ENCODE data around the gene TRIL. TPM values are rescaled to one million over a fixed set of nuclear protein-coding genes. Genes with fewer than 3 reads are reported as not detected.

The TRIL gene
- total and polyA plus RNA-seq, 2 donors (not counting 1 experiment from before 2014, with no cell fraction given): not detected

- H3K4me1 Mint-ChIP-seq: no peaks in the 10 kb centered on the region
- no peak overlapping the region for H3K4me3 Mint-ChIP-seq
- H3K9ac ChIP-seq (ENCODE audit: low read length): no peak overlapping the region
- POLR2A ChIA-PET: no interaction called here
- H3K27me3 ChIP-seq (replicated peaks in 1 of 4; ENCODE audit: control extremely low read depth in 1 of 4, control insufficient read depth in 3 of 4, insufficient read depth in 4 of 4, low read length in 3 of 4): peaks cover 0 to 4% (median 1%) of the 10 kb centered on the region in 4 experiments
- no peak overlapping the region for H3K27ac ChIP-seq (ENCODE audit: low read length in 2 of 2)
- H3K9me3 Mint-ChIP-seq (ENCODE audit: insufficient read depth): no peaks in the 10 kb centered on the region
- H3K4me3 ChIP-seq (ENCODE audit: control extremely low read depth in 1 of 5, extremely low read depth in 1 of 5, insufficient read depth in 1 of 5, low read depth in 2 of 5, low read length in 4 of 5): no peak overlapping the region
- no peaks in the 10 kb centered on the region for H4K20me1 ChIP-seq (ENCODE audit: control insufficient read depth, insufficient read depth, low read length, poor library complexity, severe bottlenecking)
- no peak for ATAC-seq (ENCODE audit: low read depth)
- DNase-seq: no peak
- TF ChIP-seq EZH2 (IDR thresholded peaks at IDR 0.05; ENCODE audit: borderline replicate concordance, insufficient read depth, low read depth, low read length, poor library complexity, severe bottlenecking) (no peak), CTCF (IDR thresholded peaks at IDR 0.05) (no peak)
- H3K79me2 ChIP-seq (ENCODE audit: control insufficient read depth, insufficient read depth, low read length): no peaks in the 10 kb centered on the region
- no peak overlapping the region for H3K27ac Mint-ChIP-seq
- CTCF ChIA-PET: no interaction called here
- H3K27me3 Mint-ChIP-seq: peaks cover 15% of the 10 kb centered on the region
- intact Hi-C loops (cut with micrococcal nuclease): no loop called here
- H3K4me2 ChIP-seq (replicated peaks; ENCODE audit: low read depth, low read length, poor library complexity, severe bottlenecking): no peak overlapping the region
- H2AFZ ChIP-seq (ENCODE audit: insufficient read depth, low read depth, low read length, poor library complexity, severe bottlenecking): no peak overlapping the region
- WGBS (ENCODE audit: insufficient coverage): no CpG with 5 or more reads among the region's 5 CpGs
- no peaks in the 10 kb centered on the region for H3K4me1 ChIP-seq (ENCODE audit: control insufficient read depth in 2 of 2, insufficient read depth in 2 of 2, low read length in 2 of 2)
- H3K9me3 ChIP-seq (ENCODE audit: control extremely low read depth in 1 of 3, control insufficient read depth in 2 of 3, insufficient read depth in 1 of 3, low read length in 2 of 3): no peaks in the 10 kb centered on the region
- no peaks in the 10 kb centered on the region for H3K36me3 ChIP-seq (replicated peaks in 1 of 2; ENCODE audit: control extremely low read depth in 1 of 2, control insufficient read depth in 1 of 2, extremely low read depth in 1 of 2, insufficient read depth in 2 of 2, low read length in 1 of 2)
These were observed 41.3 kb upstream of the TRIL start for GRCh38 chr7:28999427-28999826.

- WGBS (ENCODE audit: insufficient coverage): 97% methylated on average over 4 of the region's 4 CpGs
- H3K4me2 ChIP-seq (replicated peaks; ENCODE audit: low read depth, low read length, poor library complexity, severe bottlenecking): no peak overlapping the region
- no peak overlapping the region for H3K4me3 ChIP-seq (ENCODE audit: control extremely low read depth in 1 of 5, extremely low read depth in 1 of 5, insufficient read depth in 1 of 5, low read depth in 2 of 5, low read length in 4 of 5)
- no peaks in the 10 kb centered on the region for H3K36me3 ChIP-seq (replicated peaks in 1 of 2; ENCODE audit: control extremely low read depth in 1 of 2, control insufficient read depth in 1 of 2, extremely low read depth in 1 of 2, insufficient read depth in 2 of 2, low read length in 1 of 2)
- ATAC-seq (ENCODE audit: low read depth) (no peak), DNase-seq (no peak)
- Mint-ChIP-seq H3K27me3 (peaks cover 11% of the 10 kb centered on the region), H3K4me3 (no peak overlapping the region), H3K27ac (no peak overlapping the region), H3K9me3 (ENCODE audit: insufficient read depth) (no peaks in the 10 kb centered on the region), H3K4me1 (no peaks in the 10 kb centered on the region)
- ChIA-PET POLR2A (no interaction called here), CTCF (interaction anchor here (0.5 kb wide), 1 partner anchor 48 kb away, joined by 3 read pairs; no protein-coding TSS in a partner anchor)
- peaks cover 0 to 4% (median 1%) of the 10 kb centered on the region in 4 experiments for H3K27me3 ChIP-seq (replicated peaks in 1 of 4; ENCODE audit: control extremely low read depth in 1 of 4, control insufficient read depth in 3 of 4, insufficient read depth in 4 of 4, low read length in 3 of 4)
- no peak overlapping the region for H3K9ac ChIP-seq (ENCODE audit: low read length)
- no peaks in the 10 kb centered on the region for H3K9me3 ChIP-seq (ENCODE audit: control extremely low read depth in 1 of 3, control insufficient read depth in 2 of 3, insufficient read depth in 1 of 3, low read length in 2 of 3)
- TF ChIP-seq CTCF (IDR thresholded peaks at IDR 0.05) (no peak), EZH2 (IDR thresholded peaks at IDR 0.05; ENCODE audit: borderline replicate concordance, insufficient read depth, low read depth, low read length, poor library complexity, severe bottlenecking) (no peak)
- no peak overlapping the region for H2AFZ ChIP-seq (ENCODE audit: insufficient read depth, low read depth, low read length, poor library complexity, severe bottlenecking)
- H3K4me1 ChIP-seq (ENCODE audit: control insufficient read depth in 2 of 2, insufficient read depth in 2 of 2, low read length in 2 of 2): no peaks in the 10 kb centered on the region
- no peaks in the 10 kb centered on the region for H4K20me1 ChIP-seq (ENCODE audit: control insufficient read depth, insufficient read depth, low read length, poor library complexity, severe bottlenecking)
- H3K27ac ChIP-seq (ENCODE audit: low read length in 2 of 2): no peak overlapping the region
- no peaks in the 10 kb centered on the region for H3K79me2 ChIP-seq (ENCODE audit: control insufficient read depth, insufficient read depth, low read length)
- intact Hi-C loops (cut with micrococcal nuclease): no loop called here
These were observed 40.0 kb upstream of the TRIL start for GRCh38 chr7:28998105-28998504.

Measured in B cell (primary cell).